ENCODE results near the gene ITPR1. TPM values are rescaled to one million over a fixed set of nuclear protein-coding genes. Genes with fewer than 3 reads are reported as not detected.

ITPR1 gene
- total and polyA plus RNA-seq, 2 experiments from 2014 or later, result 6.8 to 21.0 TPM

GRCh38 chr3:4656059-4656458 is 162.9 kb downstream of the ITPR1 start:
- ATAC-seq (peak; percentile 99), DNase-seq (ENCODE audit: low spot score) (peak; percentile 91)
- Histone ChIP-seq H4K20me1 (replicated peaks; ENCODE audit: insufficient read depth) (no peaks in the 10 kb centered on the region), H3K27ac (ENCODE audit: low read depth) (no peak overlapping the region), H3K4me1 (ENCODE audit: insufficient read depth) (no peaks in the 10 kb centered on the region), H3K4me2 (no peak overlapping the region), H3K4me3 (no peak overlapping the region), H3K9me2 (ENCODE audit: insufficient read depth) (no peaks in the 10 kb centered on the region), H3K27me3 (ENCODE audit: insufficient read depth) (no peaks in the 10 kb centered on the region), H3K36me3 (ENCODE audit: insufficient read depth) (no peaks in the 10 kb centered on the region), H2AFZ (no peak overlapping the region), H3K79me2 (replicated peaks; ENCODE audit: insufficient read depth) (no peaks in the 10 kb centered on the region), H3F3A (replicated peaks; ENCODE audit: low read depth) (no peaks in the 10 kb centered on the region)
- no peak overlapping the region for H3K4me3 Mint-ChIP-seq
- H3K27ac Mint-ChIP-seq, result no peak overlapping the region
- H3K27me3 Mint-ChIP-seq (ENCODE audit: insufficient read depth, low read depth, poor library complexity), result peaks cover 2% of the 10 kb centered on the region
- H3K36me3 Mint-ChIP-seq (ENCODE audit: low read depth), result no peaks in the 10 kb centered on the region; the same call in 2 of the 3 replicates
- H3K9me3 Mint-ChIP-seq, result no peaks in the 10 kb centered on the region
- no peak for TF ChIP-seq REST (IDR thresholded peaks at IDR 0.05; ENCODE audit: unreplicated experiment)
- no peak for TF ChIP-seq JUNB (IDR thresholded peaks at IDR 0.05; ENCODE audit: unreplicated experiment)
- TF ChIP-seq CTCF (conservative IDR thresholded peaks at IDR 0.05; ENCODE audit: low read depth in 2 of 2), result peak; percentile 86 to 96
- TF ChIP-seq NANOG (IDR thresholded peaks at IDR 0.05; ENCODE audit: borderline replicate concordance), result no peak
- H3K4me1 Mint-ChIP-seq, result peaks cover 7% of the 10 kb centered on the region

DNA sequence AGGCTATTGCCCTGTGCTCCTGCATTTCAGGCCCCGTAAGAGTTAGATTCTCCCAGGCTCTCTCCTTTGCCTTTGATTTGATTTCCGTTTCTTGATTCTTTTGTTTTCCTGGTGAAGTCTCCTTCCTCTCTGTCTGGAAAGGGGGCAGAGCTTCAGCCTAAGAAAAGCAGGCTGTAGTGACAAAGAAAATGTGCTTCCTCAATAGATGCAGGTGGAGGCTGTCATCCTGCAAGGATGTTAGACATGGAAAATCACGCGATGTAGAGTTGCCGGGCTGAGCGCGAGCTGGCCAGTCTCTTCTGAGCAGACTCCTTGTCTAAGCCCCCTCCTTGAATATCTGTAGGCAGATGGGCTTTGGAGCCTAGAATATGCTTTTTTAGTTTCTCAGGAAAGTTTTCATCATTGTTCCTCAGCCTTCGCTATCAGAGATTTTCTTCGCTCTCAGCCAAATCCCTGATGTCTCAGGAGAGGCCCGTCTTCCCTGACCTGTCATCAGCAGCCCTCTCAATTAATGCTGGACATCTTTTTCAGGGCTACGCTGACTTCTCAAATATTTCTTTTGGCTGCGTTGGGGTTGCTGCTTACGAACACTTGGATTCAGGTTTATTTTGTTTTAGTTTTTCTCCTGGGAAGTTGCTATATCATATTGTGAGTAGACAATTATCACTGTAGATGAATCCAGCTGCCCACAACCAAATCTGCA is 163.6 kb downstream of the ITPR1 start:
- Histone ChIP-seq H3K9me2 (ENCODE audit: insufficient read depth) (no peaks in the 10 kb centered on the region), H3K4me2 (no peak overlapping the region), H3K79me2 (replicated peaks; ENCODE audit: insufficient read depth) (no peaks in the 10 kb centered on the region), H3F3A (replicated peaks; ENCODE audit: low read depth) (no peaks in the 10 kb centered on the region), H3K27ac (ENCODE audit: low read depth) (no peak overlapping the region), H2AFZ (no peak overlapping the region), H4K20me1 (replicated peaks; ENCODE audit: insufficient read depth) (no peaks in the 10 kb centered on the region), H3K36me3 (ENCODE audit: insufficient read depth) (no peaks in the 10 kb centered on the region), H3K4me3 (no peak overlapping the region), H3K4me1 (ENCODE audit: insufficient read depth) (no peaks in the 10 kb centered on the region), H3K27me3 (ENCODE audit: insufficient read depth) (no peaks in the 10 kb centered on the region)
- DNase-seq (ENCODE audit: low spot score) (peak; percentile 16), ATAC-seq (peak; percentile 32)
- Mint-ChIP-seq H3K4me1 (peaks cover 7% of the 10 kb centered on the region), H3K27ac (peak overlapping the region; percentile 38; the same call in 1 of the 2 replicates), H3K36me3 (ENCODE audit: low read depth) (no peaks in the 10 kb centered on the region; the same call in 2 of the 3 replicates), H3K9me3 (no peaks in the 10 kb centered on the region), H3K4me3 (no peak overlapping the region), H3K27me3 (ENCODE audit: insufficient read depth, low read depth, poor library complexity) (peaks cover 2% of the 10 kb centered on the region)
- no peak for TF ChIP-seq EZH2phosphoT487 (IDR thresholded peaks at IDR 0.05; ENCODE audit: unreplicated experiment)
- TF ChIP-seq JUNB (IDR thresholded peaks at IDR 0.05; ENCODE audit: unreplicated experiment), result no peak
- TF ChIP-seq ZNF462 (CRISPR knock-in tag; IDR thresholded peaks at IDR 0.05), result no peak
- TF ChIP-seq, protein P1, sequence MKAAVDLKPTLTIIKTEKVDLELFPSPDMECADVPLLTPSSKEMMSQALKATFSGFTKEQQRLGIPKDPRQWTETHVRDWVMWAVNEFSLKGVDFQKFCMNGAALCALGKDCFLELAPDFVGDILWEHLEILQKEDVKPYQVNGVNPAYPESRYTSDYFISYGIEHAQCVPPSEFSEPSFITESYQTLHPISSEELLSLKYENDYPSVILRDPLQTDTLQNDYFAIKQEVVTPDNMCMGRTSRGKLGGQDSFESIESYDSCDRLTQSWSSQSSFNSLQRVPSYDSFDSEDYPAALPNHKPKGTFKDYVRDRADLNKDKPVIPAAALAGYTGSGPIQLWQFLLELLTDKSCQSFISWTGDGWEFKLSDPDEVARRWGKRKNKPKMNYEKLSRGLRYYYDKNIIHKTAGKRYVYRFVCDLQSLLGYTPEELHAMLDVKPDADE (IDR thresholded peaks at IDR 0.05), result no peak
- no peak for TF ChIP-seq EZH2 (IDR thresholded peaks at IDR 0.05; ENCODE audit: low read depth, unreplicated experiment)

All from GM23338 (cell line).